ENCODE data around the gene TXLNA.
"Not testable (repeated sequence)": the region's sequence is repeated elsewhere in the genome, so short reads cannot be mapped to it uniquely, and the experiment has no call there.

Gene TXLNA

GRCh38 chr1:32179443-32180185 lies at the start of gene TXLNA:
TSS of gene TXLNA (plus strand) at chr1:32179675. CDS start at chr1:32180346, 671 bp downstream.
- peak; percentile 76 to 89 for DNase-seq

- not testable (repeated sequence) for DNase-seq
Measured at GRCh38 chr1:32133950-32134280, 45.6 kb upstream of the TXLNA start.

- no peak for DNase-seq
Measured at GRCh38 chr1:32137111-32137510, 42.4 kb upstream of the TXLNA start.

- DNase-seq = peak in 1 of 2 experiments; percentile 43
Measured at GRCh38 chr1:32138965-32139364, 40.5 kb upstream of the TXLNA start.

GRCh38 chr1:32142446-32143301 lies 36.8 kb upstream of the TXLNA start:
- DNase-seq = peak in 1 of 2 experiments; percentile 28

GRCh38 chr1:32143302-32143695 lies 36.2 kb upstream of the TXLNA start:
- DNase-seq = not testable (repeated sequence)

- DNase-seq = no peak
Measured at GRCh38 chr1:32144033-32144432, 35.4 kb upstream of the TXLNA start.

GRCh38 chr1:32147799-32148198 lies 31.7 kb upstream of the TXLNA start:
- DNase-seq = not testable (repeated sequence)

GRCh38 chr1:32150847-32151246 lies 28.6 kb upstream of the TXLNA start:
- no peak for DNase-seq

- DNase-seq = no peak
Measured at GRCh38 chr1:32151319-32151787, 28.1 kb upstream of the TXLNA start.

- no peak for DNase-seq
Measured at GRCh38 chr1:32159189-32159588, 20.3 kb upstream of the TXLNA start.

- no peak for DNase-seq
Measured at GRCh38 chr1:32163405-32163804, 16.1 kb upstream of the TXLNA start.

- not testable (repeated sequence) for DNase-seq
Measured at GRCh38 chr1:32165633-32166032, 13.8 kb upstream of the TXLNA start.

GRCh38 chr1:32170991-32171390 lies 8.5 kb upstream of the TXLNA start:
- DNase-seq = no peak

GRCh38 chr1:32172621-32173245 lies 6.7 kb upstream of the TXLNA start:
- no peak for DNase-seq

GRCh38 chr1:32178380-32179192 lies 889 bp upstream of the TXLNA start:
- DNase-seq = no peak

GRCh38 chr1:32179193-32179442 lies 357 bp upstream of the TXLNA start:
- peak; percentile 63 to 65 for DNase-seq

GRCh38 chr1:32180186-32181060 lies 948 bp downstream of the TXLNA start:
- DNase-seq = no peak

GRCh38 chr1:32181065-32181464 lies 1.6 kb downstream of the TXLNA start:
- DNase-seq = no peak

GRCh38 chr1:32181563-32181962 lies 2.1 kb downstream of the TXLNA start:
- no peak for DNase-seq

- no peak for DNase-seq
Measured at GRCh38 chr1:32182060-32182459, 2.6 kb downstream of the TXLNA start.

- no peak for DNase-seq
Measured at GRCh38 chr1:32184650-32185049, 5.2 kb downstream of the TXLNA start.

Data from NCI-H1930 (cell line).